ENCODE results near the gene SIGLEC8.
"Not testable (repeated sequence)": the region's sequence is repeated elsewhere in the genome, so short reads cannot be mapped to it uniquely, and the experiment has no call there.

The SIGLEC8 gene

DNA sequence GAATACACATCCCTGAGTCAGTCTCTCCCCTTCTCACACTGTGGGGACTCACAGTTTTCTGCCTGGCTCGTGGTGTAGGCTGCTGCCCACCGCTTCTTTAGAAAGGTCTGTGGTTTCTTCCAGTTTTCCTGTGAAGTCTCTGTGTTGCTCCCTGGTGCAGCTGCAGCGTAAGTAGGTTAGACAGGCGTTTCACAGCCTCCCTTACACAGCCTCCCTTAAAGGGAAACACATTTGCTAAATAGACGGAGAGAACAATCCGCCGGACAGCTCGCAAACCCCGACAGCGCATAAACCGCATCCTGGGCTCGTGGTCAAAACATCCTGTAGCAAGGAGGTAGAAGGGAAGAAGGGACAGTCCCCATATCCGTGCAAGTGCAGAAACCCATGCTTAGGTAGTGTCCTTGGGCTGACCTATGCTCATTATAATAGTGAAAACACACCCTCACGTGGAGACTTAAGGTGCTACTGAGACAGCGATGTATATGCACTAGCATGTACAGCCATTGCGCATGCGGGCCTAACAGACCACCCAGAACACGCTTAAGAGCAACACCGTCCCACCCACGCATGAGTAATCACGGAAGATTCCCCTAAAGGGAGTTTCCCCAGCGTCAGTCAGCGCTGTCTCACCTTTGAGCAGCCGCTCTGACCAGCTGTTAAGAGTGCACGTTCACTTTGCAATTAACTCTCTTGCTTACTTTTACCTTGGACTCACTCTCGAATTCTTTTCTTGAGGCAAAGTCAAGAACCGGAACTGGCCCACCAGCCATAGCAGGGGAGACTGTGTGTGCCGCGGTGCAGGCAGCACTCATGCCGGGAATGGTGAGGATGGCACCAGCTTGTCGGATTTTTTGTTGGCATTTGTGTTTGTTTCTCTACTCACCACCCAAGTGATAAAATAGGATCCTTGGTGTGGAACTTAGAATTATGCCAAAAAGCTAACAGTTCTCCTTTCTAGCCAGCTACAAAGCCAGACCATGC, 16.6 kb downstream of the SIGLEC8 start:
- no peak for DNase-seq

DNA sequence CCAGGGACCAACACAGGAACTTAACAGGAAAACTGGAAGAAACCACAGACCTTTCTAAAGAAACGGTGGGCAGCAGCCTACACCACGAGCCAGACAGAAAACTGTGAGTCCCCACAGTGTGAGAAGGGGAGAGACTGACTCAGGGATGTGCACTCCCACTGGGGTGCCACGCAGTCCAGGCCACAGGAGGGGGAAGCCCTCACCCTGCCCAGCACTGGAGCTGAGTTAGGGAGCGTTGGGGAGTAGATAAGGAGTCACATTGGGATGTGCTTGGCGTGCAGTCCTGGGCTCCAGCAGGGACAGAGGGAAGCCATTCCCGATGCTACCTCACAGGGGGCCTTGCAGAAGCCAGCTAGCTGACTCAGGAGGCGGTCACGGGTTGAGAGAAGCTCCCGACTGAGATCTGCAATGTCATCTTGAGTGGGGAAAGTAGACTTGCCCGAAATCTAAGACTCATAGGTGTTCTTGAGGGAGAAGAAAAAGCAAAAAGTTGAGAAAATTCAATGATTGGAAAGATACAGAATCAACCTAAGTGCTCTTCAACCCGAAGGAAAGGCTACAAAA, 17.3 kb downstream of the SIGLEC8 start:
- no peak for DNase-seq

DNA sequence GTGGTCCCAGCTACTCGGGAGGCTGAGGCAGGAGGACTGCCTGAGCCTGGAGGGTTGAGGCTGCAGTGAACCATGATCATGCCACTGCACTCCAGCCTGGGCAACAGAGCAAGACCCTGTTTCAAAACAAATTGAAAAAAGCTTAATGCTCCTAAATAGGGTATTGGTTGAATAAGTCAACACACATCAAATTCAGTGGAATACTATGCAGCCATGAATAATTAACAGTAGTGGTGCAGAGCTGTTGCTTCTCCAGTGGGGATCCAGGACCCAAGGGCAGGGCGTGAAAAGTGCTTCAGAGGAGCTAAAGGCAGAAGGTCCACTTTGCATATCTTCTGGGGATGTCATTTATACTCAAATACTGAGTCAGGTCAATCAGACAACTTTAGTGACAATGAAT, 18.2 kb downstream of the SIGLEC8 start:
- no peak for DNase-seq

DNA sequence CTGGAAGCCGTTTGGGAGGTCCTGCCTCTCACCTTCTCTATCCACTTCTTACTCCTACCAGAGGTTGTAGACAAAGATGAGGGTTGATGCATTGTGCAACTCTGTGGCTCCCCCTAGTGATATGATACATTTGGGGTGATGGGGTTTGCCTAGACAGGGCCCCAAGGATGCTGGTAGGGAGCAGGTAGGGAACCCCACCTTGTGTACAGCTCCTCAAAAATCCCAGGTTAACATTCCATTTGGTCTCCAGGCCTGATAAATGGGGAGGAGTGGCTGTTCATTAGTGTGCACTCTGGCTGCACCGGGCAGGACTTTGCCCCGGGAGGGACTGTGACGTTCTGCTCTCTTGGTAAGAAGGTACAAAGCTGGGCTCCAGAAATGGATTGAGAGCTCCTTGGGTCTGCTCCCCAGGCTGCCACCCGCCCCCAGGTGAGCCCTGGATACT, 19.2 kb downstream of the SIGLEC8 start:
- DNase-seq = no peak

DNA sequence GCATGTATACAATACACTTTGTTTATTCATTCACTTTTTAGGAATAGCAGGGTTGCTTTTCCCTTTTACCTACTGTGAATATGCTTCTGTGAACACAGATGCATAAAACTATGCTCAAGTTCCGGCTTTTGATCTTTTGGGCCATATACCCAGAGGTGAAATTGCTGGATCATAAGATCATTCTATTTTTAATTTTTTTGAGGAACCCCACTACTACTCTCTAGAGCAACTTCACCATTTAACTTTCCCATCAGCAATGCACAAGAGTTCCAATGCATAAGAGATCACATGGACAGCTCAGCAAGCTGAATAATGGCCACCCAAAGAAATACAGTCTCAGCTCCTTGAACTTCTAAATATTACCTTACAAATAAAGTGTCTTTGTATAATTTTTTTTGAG, 23.8 kb downstream of the SIGLEC8 start:
- no peak for DNase-seq

DNA sequence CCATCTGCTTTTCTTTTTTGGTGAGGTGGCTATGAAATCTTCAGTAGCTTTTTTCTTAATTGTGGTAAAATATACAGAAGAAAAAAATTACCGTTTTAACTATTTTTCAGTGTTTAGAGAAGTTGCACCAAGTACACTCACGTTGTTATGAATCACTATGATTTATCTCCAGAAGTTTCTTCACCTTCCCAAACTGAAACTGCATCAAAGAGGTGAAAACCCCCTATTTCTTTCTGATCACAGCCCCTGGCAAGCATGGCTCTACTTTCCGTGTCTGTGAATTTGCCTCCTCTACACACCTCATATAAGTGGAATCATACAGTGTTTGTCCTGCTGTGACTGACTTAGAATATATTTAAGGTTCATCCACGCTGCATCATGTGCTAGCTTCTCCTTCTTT, 25.2 kb downstream of the SIGLEC8 start:
- no peak for DNase-seq

DNA sequence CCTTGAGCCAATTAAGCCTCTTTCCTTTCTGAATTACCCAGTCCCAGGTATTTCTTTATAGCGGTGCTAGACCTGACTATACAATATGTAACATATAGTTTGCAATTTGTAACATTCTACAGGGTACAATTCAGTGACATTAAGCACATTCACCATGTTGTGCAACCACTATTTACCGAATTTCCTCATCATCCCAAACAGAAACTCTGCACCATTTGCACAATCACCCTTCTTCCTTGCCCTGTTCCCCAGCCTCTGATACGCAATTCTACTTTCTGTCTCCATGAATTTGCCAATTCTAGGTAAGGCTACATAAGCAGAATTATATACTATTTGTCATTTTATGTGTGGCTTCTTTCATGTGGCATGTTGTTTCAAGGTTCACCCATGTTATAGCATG, 27.1 kb downstream of the SIGLEC8 start:
- DNase-seq = no peak

DNA sequence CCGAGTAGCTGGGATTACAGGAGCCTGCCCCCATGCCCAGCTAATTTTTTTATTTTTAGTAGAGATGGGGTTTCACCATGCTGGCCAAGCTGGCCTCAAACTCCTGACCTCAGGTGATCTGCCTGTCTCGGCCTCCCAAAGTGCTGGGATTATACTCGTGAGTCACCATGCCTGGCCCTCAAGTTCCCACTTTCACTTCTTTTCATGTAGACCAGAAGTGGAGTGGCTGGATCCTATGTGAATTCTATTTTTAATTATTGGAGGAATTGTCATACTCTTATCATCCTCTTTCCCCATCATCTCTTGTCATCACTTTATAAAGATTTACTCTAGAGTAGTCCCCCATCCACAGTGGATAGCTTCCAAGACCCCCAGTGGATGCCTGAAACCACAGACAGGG, 28.0 kb downstream of the SIGLEC8 start:
- no peak for DNase-seq

DNA sequence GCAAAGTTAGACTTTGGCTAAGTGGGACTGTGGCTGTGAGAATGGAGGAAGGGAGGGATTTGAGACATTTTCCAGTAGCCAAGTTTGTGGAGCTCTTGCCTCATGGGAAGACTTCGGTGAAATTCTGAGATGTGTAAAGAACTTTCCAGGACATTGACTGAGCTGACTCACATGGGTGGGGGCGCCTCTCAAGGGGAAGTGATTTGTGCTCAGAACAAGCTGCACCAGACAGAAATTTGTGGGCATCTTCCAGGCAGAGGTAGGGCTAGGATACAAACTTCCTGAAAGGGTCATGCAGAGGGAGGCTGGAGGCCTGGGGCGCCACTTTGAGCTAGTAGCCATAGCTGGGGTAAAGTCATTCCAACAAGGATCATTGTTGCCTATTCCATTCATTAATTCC, 31.1 kb downstream of the SIGLEC8 start:
- no peak for DNase-seq

DNA sequence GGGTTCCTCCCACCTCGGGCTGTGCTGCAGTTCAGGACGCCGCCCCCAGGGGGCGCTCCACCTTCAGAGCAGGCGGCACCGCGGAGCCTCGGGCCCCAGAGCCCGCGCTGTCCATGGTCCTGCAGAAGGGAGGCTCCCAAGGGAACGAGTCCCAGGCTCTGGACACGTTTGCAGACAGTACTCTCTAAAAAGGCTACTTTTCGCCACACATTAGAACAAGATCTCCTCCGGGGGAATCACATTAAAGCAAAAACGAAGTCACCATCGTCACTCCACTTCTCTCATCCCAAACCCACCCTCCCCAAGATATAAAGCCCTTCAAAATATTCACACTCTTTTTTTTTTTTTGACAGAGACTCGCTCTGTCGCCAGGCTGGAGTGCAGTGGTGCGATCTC, 36.2 kb downstream of the SIGLEC8 start:
- DNase-seq = peak; percentile 48

DNA sequence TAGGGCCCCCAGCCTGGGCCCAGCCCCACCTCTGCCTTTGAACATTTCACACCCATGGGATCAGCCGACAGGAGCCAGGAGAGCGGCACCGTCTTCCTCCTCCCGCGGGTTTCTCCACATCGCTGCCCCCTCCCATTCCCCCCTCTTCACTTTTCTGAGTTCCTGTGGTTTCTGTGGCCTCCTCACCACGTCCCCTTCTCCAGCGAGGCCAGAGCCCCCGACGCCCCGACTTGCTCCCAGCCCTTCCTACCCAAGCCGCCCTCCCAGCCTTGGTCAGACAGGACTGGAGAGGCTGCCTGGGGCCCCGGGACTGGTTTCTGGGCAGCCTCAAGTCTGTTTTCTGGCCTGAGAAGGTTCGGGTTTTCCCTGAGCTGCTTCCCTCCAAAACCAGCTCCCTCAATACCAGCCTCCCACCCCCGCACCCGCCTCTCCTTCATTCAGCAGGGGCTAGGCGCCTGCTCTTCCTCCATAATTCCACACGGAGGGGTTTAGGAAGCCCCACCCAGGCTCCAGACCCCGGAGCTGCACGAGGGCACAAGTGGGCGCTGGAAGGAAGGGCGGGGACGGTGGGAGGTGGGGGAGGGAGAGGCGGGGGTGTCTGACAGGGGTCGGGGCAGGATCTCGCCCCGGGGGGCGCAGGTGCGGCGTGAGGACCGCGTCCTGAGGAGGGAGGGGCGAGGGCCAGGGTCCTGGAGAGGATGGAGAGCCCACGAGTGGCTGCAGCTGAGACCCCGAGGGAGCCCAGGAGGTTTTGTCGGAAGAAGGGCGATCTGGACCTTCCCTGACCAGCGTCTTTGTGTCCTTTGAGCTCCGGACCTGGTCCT, 36.8 kb downstream of the SIGLEC8 start:
- no peak for DNase-seq

DNA sequence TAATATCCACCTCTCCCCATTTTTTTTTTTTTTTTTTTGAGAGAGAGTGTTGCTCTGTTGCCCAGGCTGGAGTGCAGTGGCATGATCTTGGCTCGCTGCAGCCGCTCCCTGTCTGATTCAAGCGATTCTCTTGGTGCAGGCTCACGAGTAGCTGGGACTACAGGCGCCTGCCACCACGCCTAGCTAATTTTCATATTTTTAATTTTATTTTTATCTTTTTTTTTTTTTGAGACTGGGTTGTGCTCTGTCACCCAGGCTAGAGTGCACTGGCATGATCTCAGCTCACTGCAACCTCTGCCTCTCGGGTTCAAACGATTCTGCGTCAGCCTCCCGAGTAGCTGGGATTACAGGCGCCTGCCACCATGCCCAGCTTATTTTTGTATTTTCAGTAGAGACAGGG, 37.7 kb downstream of the SIGLEC8 start:
- DNase-seq = not testable (repeated sequence)

DNA sequence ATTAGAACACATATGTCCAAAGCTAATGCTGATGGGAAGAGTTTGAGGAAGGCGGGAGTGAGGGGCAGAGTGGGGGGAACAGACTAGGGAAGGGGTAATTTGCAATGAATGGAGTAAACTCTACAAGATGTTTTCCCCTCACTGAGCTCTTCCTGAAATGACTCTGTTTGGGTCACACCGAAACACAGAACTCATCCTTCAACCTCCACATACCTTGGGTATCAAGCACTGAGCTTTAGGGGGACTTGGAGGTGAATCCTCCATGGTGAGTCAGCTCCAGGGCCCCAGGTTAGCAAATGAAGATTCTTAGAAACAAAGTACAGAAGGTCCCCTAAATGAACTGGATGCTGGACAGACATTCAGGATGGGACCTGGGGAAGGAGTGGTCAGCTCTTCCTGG, 39.5 kb downstream of the SIGLEC8 start:
- no peak for DNase-seq

DNA sequence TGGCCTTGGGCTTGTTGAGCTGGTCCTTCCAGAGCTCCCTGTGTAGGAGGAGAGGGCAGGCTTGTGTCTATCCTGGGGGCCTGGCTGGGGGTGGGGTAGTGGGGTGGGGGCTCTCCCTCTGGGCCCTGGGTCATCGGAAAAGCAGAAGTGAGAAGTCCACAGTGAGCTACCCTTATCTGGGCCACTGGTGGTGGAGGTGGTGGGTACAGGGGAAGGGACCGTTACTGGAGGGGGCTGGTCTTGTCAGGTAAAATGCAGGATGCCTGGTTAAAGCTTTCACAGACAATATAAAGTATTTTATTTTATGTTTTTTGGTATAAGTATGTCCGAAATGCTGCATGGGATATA, 40.5 kb downstream of the SIGLEC8 start:
- no peak for DNase-seq

DNA sequence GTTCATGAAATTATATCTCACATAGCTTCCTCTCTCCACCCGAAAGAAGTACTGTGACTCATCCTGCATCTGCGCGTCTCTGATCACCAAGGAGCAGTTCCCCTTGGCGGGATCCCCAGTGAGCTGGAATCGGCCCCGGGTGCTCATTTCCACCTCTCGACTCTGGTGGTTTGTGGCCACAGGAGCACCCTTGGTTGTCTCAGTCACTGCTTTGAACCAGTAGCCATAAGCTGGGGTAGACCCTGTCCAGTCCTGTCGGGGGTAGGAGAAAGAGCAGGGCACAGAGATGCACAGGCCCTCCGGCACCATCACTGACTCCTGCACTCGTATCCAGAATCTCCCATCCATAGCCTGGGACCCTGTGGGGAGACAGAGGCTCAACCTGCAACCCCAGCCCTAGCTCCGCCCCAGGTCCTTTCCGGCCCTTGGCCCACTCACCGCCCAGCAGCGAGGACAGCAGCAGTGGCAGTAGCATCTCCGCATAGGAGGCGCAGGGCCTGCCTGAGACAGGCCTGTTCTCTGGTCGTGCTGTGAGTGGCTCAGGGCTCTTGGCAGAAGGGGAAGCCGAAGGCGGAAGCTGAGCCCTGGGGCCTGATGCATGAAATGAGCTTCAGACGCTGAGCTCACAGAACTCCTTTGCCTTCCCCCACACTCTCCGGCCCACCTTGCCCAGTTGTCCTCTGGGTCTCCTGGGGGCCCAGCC, 41.0 kb downstream of the SIGLEC8 start, which contains the start of gene SIGLEC10:
SIGLEC10 (minus strand) TSS at position 536 of the 703 bp plus-strand sequence; CDS start at position 475, 61 bp downstream.
- DNase-seq = no peak

DNA sequence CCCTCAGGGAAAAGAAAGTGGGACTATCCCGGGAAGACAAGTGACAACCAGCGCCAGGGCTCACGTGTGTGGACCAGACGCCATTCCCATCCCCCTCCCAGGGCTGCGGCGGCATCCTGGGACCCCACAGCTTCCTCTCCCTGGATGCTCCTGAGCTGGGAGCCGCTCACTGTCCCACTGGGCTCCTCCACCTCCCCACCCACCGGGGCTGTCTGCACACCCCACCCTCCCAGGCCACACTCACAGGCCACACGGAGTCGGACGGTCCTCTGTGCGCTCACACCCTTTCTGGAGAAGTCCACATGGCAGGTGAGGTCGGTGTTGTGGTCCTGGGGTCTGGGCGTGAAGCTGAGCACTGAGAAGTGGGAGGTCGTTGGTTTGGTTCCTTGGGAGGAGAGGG, 41.8 kb downstream of the SIGLEC8 start:
- not testable (repeated sequence) for DNase-seq

DNA sequence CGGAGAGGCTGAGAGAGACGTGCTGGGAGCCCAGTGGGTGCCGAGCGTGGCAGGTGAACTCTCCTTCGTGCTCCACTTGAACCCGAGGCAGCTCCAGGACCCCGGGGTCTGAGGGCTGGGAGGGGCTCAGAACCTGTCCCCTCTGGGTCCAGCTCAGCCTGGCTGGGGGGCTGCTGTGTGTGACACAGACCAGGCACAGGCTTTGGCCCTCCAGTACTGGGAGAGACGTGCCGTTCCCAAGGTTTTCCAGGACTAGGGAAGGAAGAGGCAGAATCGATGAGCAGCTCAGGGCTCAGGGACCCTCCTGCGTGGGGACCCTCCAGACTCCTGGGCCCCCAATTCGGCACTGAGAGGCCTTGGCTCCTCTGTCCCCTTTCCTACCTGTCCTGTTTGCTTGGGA, 43.1 kb downstream of the SIGLEC8 start:
- DNase-seq = no peak

DNA sequence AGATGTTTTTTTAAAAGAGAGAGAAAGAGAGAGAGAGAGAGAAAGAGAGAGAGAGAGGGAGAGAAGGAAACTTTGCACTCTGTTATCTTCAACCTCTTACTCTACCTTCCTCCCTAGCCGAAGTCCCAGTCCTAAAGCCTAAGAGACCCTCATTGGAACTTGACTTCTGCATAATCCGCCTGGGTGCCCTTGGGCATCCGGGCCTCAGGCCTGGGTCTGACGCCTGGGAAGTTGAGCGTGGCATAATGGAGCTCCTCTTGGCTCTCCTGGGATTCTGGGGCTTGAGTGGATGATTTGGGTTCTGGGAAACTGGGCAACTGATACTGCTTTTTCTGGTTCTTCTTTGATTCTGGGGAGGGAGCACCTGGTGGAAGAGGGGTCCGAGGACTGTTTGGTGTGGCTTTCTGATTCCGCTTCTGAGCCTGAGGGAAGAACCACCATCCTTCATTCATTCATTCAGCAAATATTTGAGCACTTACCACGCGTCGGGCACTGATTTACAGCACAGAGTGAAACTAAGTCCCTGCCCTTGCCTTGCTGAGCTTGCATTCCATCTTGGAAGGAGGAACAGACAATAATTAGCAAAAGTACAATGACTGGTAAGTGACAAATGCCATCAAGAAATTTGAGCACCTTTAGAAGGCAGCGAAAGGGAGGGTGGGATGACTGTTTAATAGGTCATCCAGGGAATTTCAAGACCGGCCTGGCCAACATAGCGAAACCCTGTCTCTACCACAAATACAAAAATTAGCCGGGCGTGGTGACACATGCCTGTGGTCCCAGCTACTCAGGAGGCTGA, 47.1 kb downstream of the SIGLEC8 start:
- no peak for DNase-seq

DNA sequence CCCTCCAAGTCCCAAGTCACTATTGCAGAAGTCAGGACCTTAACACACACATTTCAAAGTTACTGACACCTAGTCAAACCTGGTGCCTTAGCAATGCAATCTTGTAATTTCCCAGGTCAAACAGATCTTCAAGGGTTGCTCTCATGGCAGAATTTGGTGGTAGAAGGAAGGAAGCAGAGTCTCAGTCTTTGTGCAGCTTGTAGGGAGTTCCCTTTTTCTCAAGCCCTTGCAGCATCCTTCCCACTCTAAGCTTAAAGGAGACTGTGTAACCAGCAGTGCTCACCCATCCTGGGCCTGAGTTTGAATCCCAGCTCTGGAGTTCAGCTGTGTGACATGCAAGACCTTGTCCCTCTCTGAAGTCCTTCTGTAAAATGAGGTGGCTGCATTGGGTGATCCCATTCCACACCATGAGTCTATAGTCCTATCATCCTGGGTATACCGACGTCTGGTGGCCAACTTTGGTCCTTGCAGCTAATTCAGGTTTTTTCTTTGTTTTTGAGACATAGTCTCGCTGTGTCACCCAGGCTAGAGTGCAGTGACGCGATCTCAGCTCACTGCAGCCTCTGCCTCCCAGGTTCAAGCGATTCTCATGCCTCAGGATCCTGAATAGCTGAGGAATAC, 50.6 kb downstream of the SIGLEC8 start:
- DNase-seq = no peak

DNA sequence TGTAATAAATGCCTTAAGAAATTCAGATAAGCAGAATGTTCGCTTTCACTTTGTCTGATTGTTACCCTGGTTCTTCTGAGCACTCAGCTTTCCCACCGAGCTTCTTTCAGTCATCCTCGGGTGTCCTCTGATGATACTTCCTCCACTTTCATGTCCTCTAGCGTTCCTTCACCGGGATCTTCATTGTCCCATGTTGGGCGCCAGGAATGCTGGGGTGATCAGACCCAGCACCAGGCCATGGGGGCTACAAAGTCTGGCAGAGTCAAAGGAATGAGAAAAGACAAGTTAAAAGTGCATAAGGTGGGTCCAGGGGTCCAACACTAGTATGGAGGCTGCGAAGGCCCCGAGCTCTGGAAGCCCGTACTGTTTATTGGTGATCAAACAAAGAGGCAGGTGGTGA, 56.1 kb downstream of the SIGLEC8 start:
- no peak for DNase-seq

Data from GOT3 (cell line).